H1 (cell line): ENCODE measurements around the gene RAMP1. TPM values are rescaled to one million over a fixed set of nuclear protein-coding genes. Genes with fewer than 3 reads are reported as not detected.

Experiments
- CTCF ChIA-PET: fragments of 300-600 bp; sonication (Branson Sonifier 250); formaldehyde crosslinking; loops from one replicate; lab custom pipeline; 2021; ENCODE audit not compliant: partially characterized antibody; lab: Charles Lee
- POLR2A ChIA-PET: fragments of 300-600 bp; sonication (Branson Sonifier 250); formaldehyde crosslinking; loops from one replicate; lab custom pipeline; 2021; ENCODE audit warnings: inconsistent platforms; ENCODE audit not compliant: partially characterized antibody; lab: Charles Lee
- DNase-seq, 2 experiments: peaks; one replicate each; pipeline versions ENCODE4 v3.0.0 to v3.0.0-alpha.2; 2010 to 2022; ENCODE audit warnings: low spot score in 2 of 2, low read depth in 1 of 2, mixed read lengths in 1 of 2
- FAIRE-seq: peaks from 2 replicates; lab custom pipeline; 2011; peaks lifted over from hg19 to GRCh38; lab: Jason Lieb, UNC
- H2AFZ ChIP-seq: 2 replicates; pipeline ENCODE4 v1.8.1; 2012; ENCODE audit warnings: low read length, inconsistent platforms
- H2AK5ac ChIP-seq: 2 replicates; pipeline ENCODE4 v1.6.1; 2013; ENCODE audit warnings: low read depth, low read length
- H2BK120ac ChIP-seq: replicated peaks from 2 replicates; pipeline ENCODE3; 2013; ENCODE audit warnings: low read depth, low read length, inconsistent platforms
- H2BK12ac ChIP-seq: 2 replicates; pipeline ENCODE4 v1.6.1; 2013; ENCODE audit warnings: low read depth, low read length
- H2BK15ac ChIP-seq: 2 replicates; pipeline ENCODE4 v1.6.1; 2013; ENCODE audit warnings: low read length
- H2BK20ac ChIP-seq: 2 replicates; pipeline ENCODE4 v1.6.1; 2013; ENCODE audit warnings: low read length
- H2BK5ac ChIP-seq: 2 replicates; pipeline ENCODE4 v1.6.1; 2013; ENCODE audit warnings: low read depth, low read length
- H3K14ac ChIP-seq: 2 replicates; pipeline ENCODE4 v1.6.1; 2013; ENCODE audit warnings: inconsistent platforms; ENCODE audit not compliant: insufficient read length
- H3K18ac ChIP-seq: 2 replicates; pipeline ENCODE4 v1.6.1; 2013; ENCODE audit warnings: low read length; ENCODE audit errors: extremely low read depth
- H3K23ac ChIP-seq: 2 replicates; pipeline ENCODE4 v1.6.1; 2013; ENCODE audit warnings: inconsistent platforms; ENCODE audit not compliant: insufficient read length
- H3K23me2 ChIP-seq: 2 replicates; pipeline ENCODE4 v1.6.1; 2013; ENCODE audit warnings: low read depth, low read length
- H3K27ac ChIP-seq: 2 replicates; pipeline ENCODE4 v1.6.1; 2011; ENCODE audit warnings: low read depth, low read length, inconsistent platforms
- H3K27me3 ChIP-seq, 4 experiments: replicated peaks in 1 of 4; 1 replicate in 1 of 4; 2 replicates in 3 of 4; pipeline versions ENCODE4 v1.6.1 to v1.8.1; 2011 to 2013; ENCODE audit warnings: low read length in 3 of 4, mild to moderate bottlenecking in 3 of 4, inconsistent platforms in 2 of 4, mixed read lengths in 2 of 4, moderate library complexity in 1 of 4; ENCODE audit not compliant: control insufficient read depth in 3 of 4, insufficient read depth in 3 of 4; ENCODE audit errors: extremely low read depth in 1 of 4
- H3K36me3 ChIP-seq, 4 experiments: 2 replicates each; pipeline versions ENCODE4 v1.6.1 to v1.8.1; 2011 to 2013; ENCODE audit warnings: mild to moderate bottlenecking in 4 of 4, low read length in 3 of 4, moderate library complexity in 2 of 4, control low read depth in 1 of 4, inconsistent platforms in 1 of 4; ENCODE audit not compliant: insufficient read depth in 4 of 4, control insufficient read depth in 2 of 4
- H3K4ac ChIP-seq: replicated peaks from 2 replicates; pipeline ENCODE3; 2013; ENCODE audit warnings: low read length, low read depth, mixed read lengths, inconsistent platforms; ENCODE audit not compliant: insufficient read length
- H3K4me1 ChIP-seq, 4 experiments: replicated peaks in 1 of 4; 1 replicate in 1 of 4; 2 replicates in 3 of 4; pipeline versions ENCODE4 v1.6.1 to v1.8.1; 2011 to 2013; ENCODE audit warnings: low read length in 3 of 4, inconsistent platforms in 2 of 4, mixed read lengths in 1 of 4; ENCODE audit not compliant: insufficient read depth in 4 of 4, control insufficient read depth in 3 of 4
- H3K4me2 ChIP-seq, 2 experiments: 2 replicates each; pipeline versions ENCODE4 v1.6.1 to v1.8.1; 2011 to 2013; ENCODE audit warnings: low read depth in 2 of 2, low read length in 2 of 2, control low read depth in 1 of 2, inconsistent platforms in 1 of 2, mild to moderate bottlenecking in 1 of 2; ENCODE audit not compliant: insufficient read depth in 1 of 2
- H3K4me3 ChIP-seq, 4 experiments: fragments of 200-600, 300-600 bp in 1 of 4; sonication (generic), shearing (Covaris generic), sonication (Bioruptor Twin) in 1 of 4; 2 replicates each; pipeline versions ENCODE4 v1.5.1 to v1.8.1; 2011 to 2016; ENCODE audit warnings: low read length in 4 of 4, low read depth in 3 of 4, control low read depth in 2 of 4, inconsistent platforms in 2 of 4, mild to moderate bottlenecking in 2 of 4, mixed read lengths in 1 of 4, moderate library complexity in 1 of 4; ENCODE audit not compliant: insufficient read depth in 2 of 4; ENCODE audit errors: extremely low read depth in 1 of 4
- H3K56ac ChIP-seq: replicated peaks from 2 replicates; pipeline ENCODE3; 2013; ENCODE audit warnings: low read depth, mild to moderate bottlenecking, mixed read lengths, low read length, inconsistent platforms; ENCODE audit not compliant: insufficient read length
- H3K79me1 ChIP-seq: 2 replicates; pipeline ENCODE4 v1.6.1; 2013; ENCODE audit warnings: low read depth, low read length, control low read depth
- H3K79me2 ChIP-seq, 2 experiments: 2 replicates each; pipeline versions ENCODE4 v1.6.1 to v1.8.1; 2012 to 2013; ENCODE audit warnings: low read length in 2 of 2, mild to moderate bottlenecking in 2 of 2, inconsistent platforms in 1 of 2; ENCODE audit not compliant: insufficient read depth in 2 of 2, control insufficient read depth in 1 of 2
- H3K9ac ChIP-seq, 4 experiments: replicated peaks in 1 of 4; 1 replicate in 1 of 4; 2 replicates in 3 of 4; pipeline versions ENCODE4 v1.6.1 to v1.8.1; 2011 to 2013; ENCODE audit warnings: low read depth in 3 of 4, low read length in 3 of 4, control low read depth in 2 of 4, mild to moderate bottlenecking in 2 of 4, moderate library complexity in 2 of 4, inconsistent platforms in 1 of 4; ENCODE audit errors: extremely low read depth in 1 of 4
- H3K9me3 ChIP-seq, 2 experiments: 2 replicates each; pipeline versions ENCODE4 v1.6.1 to v1.8.1; 2012 to 2013; ENCODE audit warnings: mild to moderate bottlenecking in 2 of 2, moderate library complexity in 2 of 2, control low read depth in 1 of 2, inconsistent platforms in 1 of 2, low read depth in 1 of 2, low read length in 1 of 2, mixed read lengths in 1 of 2; ENCODE audit not compliant: insufficient read depth in 2 of 2
- H4K20me1 ChIP-seq, 2 experiments: replicated peaks in 1 of 2; 2 replicates each; pipeline versions ENCODE3 to v1.8.1; 2011 to 2013; ENCODE audit warnings: inconsistent platforms in 2 of 2, low read length in 2 of 2, mild to moderate bottlenecking in 1 of 2; ENCODE audit not compliant: insufficient read depth in 2 of 2, control insufficient read depth in 1 of 2
- H4K5ac ChIP-seq: 2 replicates; pipeline ENCODE4 v1.6.1; 2013; ENCODE audit warnings: low read length, low read depth, mixed read lengths, inconsistent platforms; ENCODE audit not compliant: insufficient read length
- H4K8ac ChIP-seq: 2 replicates; pipeline ENCODE4 v1.8.0; 2013; ENCODE audit warnings: mild to moderate bottlenecking, moderate library complexity, low read length, inconsistent platforms; ENCODE audit not compliant: insufficient read depth; ENCODE audit errors: extremely low read depth
- H4K91ac ChIP-seq: replicated peaks from 2 replicates; pipeline ENCODE3; 2013; ENCODE audit warnings: low read length, mixed read lengths, inconsistent platforms; ENCODE audit not compliant: insufficient read length
- CBX8 ChIP-seq: fragments of 300-800, 300-1000 bp; sonication (generic); IDR thresholded peaks from 2 replicates; pipeline ENCODE4 v1.7.1; 2016; ENCODE audit warnings: low read depth, low read length, borderline replicate concordance
- CHD1 ChIP-seq: IDR thresholded peaks from 2 replicates; pipeline ENCODE4 v1.6.1; 2012; ENCODE audit warnings: low read depth, low read length, improper control_type of control experiment
- CTCF ChIP-seq, 3 experiments: IDR thresholded peaks; 1 replicate in 2 of 3; 2 replicates in 1 of 3; pipeline versions ENCODE4 v1.5.1 to v1.6.1; 2011; ENCODE audit warnings: low read length in 3 of 3, mild to moderate bottlenecking in 3 of 3, inconsistent platforms in 2 of 3, low read depth in 1 of 3, moderate library complexity in 1 of 3; ENCODE audit not compliant: insufficient read depth in 1 of 3; ENCODE audit errors: control extremely low read depth in 1 of 3
- GABPA ChIP-seq: IDR thresholded peaks from 2 replicates; pipeline ENCODE4 v1.6.1; 2011; ENCODE audit warnings: mild to moderate bottlenecking, low read length, moderate library complexity, borderline replicate concordance; ENCODE audit not compliant: insufficient read depth
- JUND ChIP-seq: IDR thresholded peaks from 2 replicates; pipeline ENCODE4 v1.6.1; 2011; ENCODE audit warnings: mild to moderate bottlenecking, improper control_type of control experiment, low read length
- KDM4A ChIP-seq: IDR thresholded peaks from one replicate; pipeline ENCODE4 v1.7.1; 2012; ENCODE audit warnings: low read depth, mild to moderate bottlenecking, moderate library complexity, low read length, inconsistent platforms; ENCODE audit not compliant: severe bottlenecking
- NRF1 ChIP-seq: IDR thresholded peaks from 2 replicates; pipeline ENCODE4 v1.6.1; 2011; ENCODE audit warnings: mild to moderate bottlenecking, low read depth, low read length, improper control_type of control experiment
- PHF8 ChIP-seq: fragments of 200-600 bp; sonication (generic); conservative IDR thresholded peaks from 2 replicates; pipeline ENCODE4 v1.7.1; 2012; ENCODE audit warnings: low read depth, mild to moderate bottlenecking, inconsistent platforms, low read length, moderate library complexity
- POLR2AphosphoS5 ChIP-seq: IDR thresholded peaks from 2 replicates; pipeline ENCODE4 v1.6.1; 2011; ENCODE audit warnings: low read depth, low read length
- POU5F1 ChIP-seq: IDR thresholded peaks from 2 replicates; pipeline ENCODE4 v1.6.1; 2011; ENCODE audit warnings: low read depth, mild to moderate bottlenecking, low read length, moderate library complexity
- SP2 ChIP-seq: IDR thresholded peaks from 2 replicates; pipeline ENCODE4 v1.6.1; 2012; ENCODE audit warnings: mild to moderate bottlenecking, low read length, inconsistent platforms
- YY1 ChIP-seq: IDR thresholded peaks from 2 replicates; pipeline ENCODE4 v1.6.1; 2011; ENCODE audit warnings: low read depth, mild to moderate bottlenecking, low read length
- WGBS, 2 experiments: shearing (Covaris generic) in 1 of 2; methylation state at CpG; one replicate each; pipeline versions ENCODE4 v1.1.6 to v1.1.7; 2013 to 2015; ENCODE audit warnings: low lambda C conversion rate in 2 of 2, mixed read lengths in 2 of 2, inconsistent platforms in 1 of 2, low coverage in 1 of 2, missing lambda C conversion rate in 1 of 2; ENCODE audit not compliant: insufficient replicate concordance in 2 of 2, insufficient coverage in 1 of 2, insufficient read length in 1 of 2; ENCODE audit errors: extremely low coverage in 1 of 2, missing lambda C conversion rate in 1 of 2; 5-methylcytosine and 5-hydroxymethylcytosine counted together
- polyA plus RNA-seq, 7 experiments: library from polyadenylated mRNA; depleted of rRNA in 3 of 7; stranded (reverse) in 5 of 7; unstranded in 2 of 7; fragments of >200 nt in 5 of 7; fragments of 200-250 nt in 2 of 7; gene quantifications; 1 replicate in 5 of 7; 2 replicates in 1 of 7; 4 replicates in 1 of 7; pipeline versions ENCODE4 v1.2.1 to v1.2.3, GENCODE V29; 2011 to 2013; ENCODE audit warnings: missing spikeins in 2 of 7, mixed read lengths in 2 of 7
- total RNA-seq: library from RNA; stranded (reverse); fragmentation: NEBNext Ultra II Directional; extraction: Animal tissue kit (Norgen Biotek cat#: 25700); gene quantifications from 2 replicates; pipeline ENCODE4 v1.2.1, GENCODE V29; 2021

Gene RAMP1
- total and polyA plus RNA-seq, 2 of the 8 experiments (the other 6 are each of a cell fraction or from before 2014, with no cell fraction given) = 0.65 to 4.3 TPM

- no peak overlapping the region for H3K23ac ChIP-seq
- peak overlapping the region; percentile 39 to 77 (median 51) for H3K4me3 ChIP-seq
- H3K14ac ChIP-seq = no peak overlapping the region
- no peak overlapping the region for H4K8ac ChIP-seq
- CTCF ChIA-PET = interaction anchor here (1.0 to 2.3 kb wide), 6 partner anchors 9 to 183 kb away, joined by 3 to 11 read pairs (median 4); partner anchors contain the start of gene KLHL30
- H2AK5ac ChIP-seq = no peak overlapping the region
- no peaks in the 10 kb centered on the region for H3K36me3 ChIP-seq
- H3K9ac ChIP-seq = no peak overlapping the region
- no peaks in the 10 kb centered on the region for H3K9me3 ChIP-seq
- H4K5ac ChIP-seq = no peak overlapping the region
- H3K27ac ChIP-seq = no peak overlapping the region
- H3K79me1 ChIP-seq = no peaks in the 10 kb centered on the region
- H2BK15ac ChIP-seq = no peak overlapping the region
- no peaks in the 10 kb centered on the region for H4K20me1 ChIP-seq
- H3K27me3 ChIP-seq = peaks cover 0 to 18% (median 10%) of the 10 kb centered on the region in 4 experiments; a peak in 5 of 7 replicates
- no peak for FAIRE-seq
- H2BK120ac ChIP-seq = no peak overlapping the region
- H3K18ac ChIP-seq = no peak overlapping the region
- peak overlapping the region; percentile 64; the same call in 1 of the 2 replicates for H2AFZ ChIP-seq
- no peak overlapping the region for H3K56ac ChIP-seq
- H3K79me2 ChIP-seq = no peaks in the 10 kb centered on the region; a peak in 1 of 4 replicates
- no peak overlapping the region for H2BK12ac ChIP-seq
- H3K4me1 ChIP-seq = peaks cover 0 to 3% (median 0%) of the 10 kb centered on the region in 4 experiments; a peak in 1 of 7 replicates
- H4K91ac ChIP-seq = no peak overlapping the region
- no peak overlapping the region for H3K4ac ChIP-seq
- H2BK20ac ChIP-seq = no peak overlapping the region
- DNase-seq = no peak
- H2BK5ac ChIP-seq = no peak overlapping the region
- H3K4me2 ChIP-seq = peak overlapping the region; percentile 74 to 97
- POLR2A ChIA-PET = interaction anchor here (1.0 kb wide), 1 partner anchor 143 kb away, joined by 3 read pairs; the partner anchor contains the start of gene ESPNL
- H3K23me2 ChIP-seq = peaks cover 8% of the 10 kb centered on the region; the same call in 1 of the 2 replicates
- whole genome bisulfite sequencing, 2 experiments = no CpG with 5 or more reads among the region's 23 CpGs
- TF ChIP-seq KDM4A (peak; percentile 15), PHF8 (no peak), JUND (no peak), NRF1 (no peak), GABPA (peak; percentile 43; the same call in 1 of the 2 replicates), POU5F1 (no peak), YY1 (no peak), CHD1 (no peak), CTCF (IDR thresholded peaks at IDR 0.05; ENCODE audit: control extremely low read depth in 1 of 3, insufficient read depth in 1 of 3, low read depth in 1 of 3, low read length in 3 of 3) (peak in 2 of 3 experiments; percentile 14 to 36; a peak in 2 of 4 replicates), CBX8 (no peak), SP2 (no peak), POLR2AphosphoS5 (no peak)
These were observed 96.9 kb downstream of the RAMP1 start for GRCh38 chr2:237956402-237956736.
